Ascending aorta (tissue), 2 donors: ENCODE results near the gene ALG3. TPM values are rescaled to one million over a fixed set of nuclear protein-coding genes. Genes with fewer than 3 reads are reported as not detected.

Experiments
- DNase-seq, 2 donors: peaks; one replicate each; pipeline ENCODE4 v3.0.0-alpha.2; 2019; ENCODE audit warnings: low spot score in 2 of 2
- H3K27ac ChIP-seq, 2 donors: fragments of 200-600 bp; sonication (generic); one replicate each; pipeline ENCODE4 v1.5.1; 2016 to 2017; ENCODE audit warnings: mild to moderate bottlenecking in 1 of 2
- H3K27me3 ChIP-seq: fragments of 200-600 bp; sonication (generic); one replicate; pipeline ENCODE4 v1.5.1; 2017
- H3K36me3 ChIP-seq, 2 donors: fragments of 200-600 bp; sonication (generic); one replicate each; pipeline ENCODE4 v1.5.1; 2016
- H3K4me1 ChIP-seq, 2 donors: fragments of 200-600 bp; sonication (generic); one replicate each; pipeline ENCODE4 v1.5.1; 2016 to 2017; ENCODE audit warnings: mild to moderate bottlenecking in 1 of 2
- H3K4me3 ChIP-seq, 2 donors: fragments of 200-600 bp; sonication (generic); one replicate each; pipeline ENCODE4 v1.5.1; 2016 to 2017; ENCODE audit warnings: mild to moderate bottlenecking in 1 of 2
- H3K9me3 ChIP-seq, 2 donors: fragments of 200-600 bp; sonication (generic); one replicate each; pipeline ENCODE4 v1.5.1; 2016
- CTCF ChIP-seq, 3 experiments: fragments of 200-600 bp in 2 of 3; fragments of 450-650 bp in 1 of 3; sonication (generic) in 2 of 3; IDR thresholded peaks; one replicate each; pipeline ENCODE4 v1.5.1; 2016 to 2019; ENCODE audit warnings: antibody characterized with exemption in 3 of 3, mild to moderate bottlenecking in 1 of 3, moderate library complexity in 1 of 3
- intact Hi-C: fragments of 100-400 bp; cut with DNase I; formaldehyde crosslinking; loops from one replicate; pipeline ENCODE4 v1.15.1; 2023
- total RNA-seq: library from RNA; depleted of rRNA; stranded (reverse); fragments of >200 nt; gene quantifications from one replicate; pipeline ENCODE4 v1.1.0, GENCODE V29; 2016

ALG3 gene
- total RNA-seq = 167 TPM

GRCh38 chr3:184248454-184249411, at the start of gene ALG3:
Gene ALG3, minus strand, starts transcription at chr3:184248962. Its CDS starts 22 bp downstream, at chr3:184248940.
- intact Hi-C loops = loop anchor here (1.0 to 5.0 kb wide), 7 partner anchors 51 to 351 kb away; partner anchors contain the start of genes ABCF3, AP2M1, DVL3 and EIF2B5
- DNase-seq = peak in 1 of 2 donors; percentile 87
- Histone ChIP-seq H3K27me3 (no peaks in the 10 kb centered on the region), H3K27ac (peak within 1 kb of the TSS; percentile 58 to 64), H3K4me3 (peak within 1 kb of the TSS; percentile 70 to 86), H3K36me3 (peaks cover 18 to 21% of the 10 kb centered on the region in 2 donors), H3K4me1 (peaks cover 0 to 14% of the 10 kb centered on the region in 2 donors), H3K9me3 (no peaks in the 10 kb centered on the region)
- TF ChIP-seq CTCF (IDR thresholded peaks at IDR 0.05) = no peak

GRCh38 chr3:184296616-184297015, 47.9 kb upstream of the ALG3 start:
- Histone ChIP-seq H3K27ac (no peak overlapping the region), H3K9me3 (no peaks in the 10 kb centered on the region), H3K36me3 (peaks cover 11 to 14% of the 10 kb centered on the region in 2 donors), H3K27me3 (no peaks in the 10 kb centered on the region), H3K4me1 (no peaks in the 10 kb centered on the region), H3K4me3 (no peak overlapping the region)
- DNase-seq = no peak
- intact Hi-C loops = loop anchor here (5.0 kb wide), 1 partner anchor 409 kb away; no protein-coding TSS in a partner anchor
- TF ChIP-seq CTCF (IDR thresholded peaks at IDR 0.05) = no peak

GRCh38 chr3:184295771-184296170, 47.0 kb upstream of the ALG3 start:
- Histone ChIP-seq H3K27me3 (no peaks in the 10 kb centered on the region), H3K4me3 (no peak overlapping the region), H3K36me3 (peaks cover 3 to 7% of the 10 kb centered on the region in 2 donors), H3K27ac (no peak overlapping the region), H3K9me3 (no peaks in the 10 kb centered on the region), H3K4me1 (no peaks in the 10 kb centered on the region)
- DNase-seq = no peak
- intact Hi-C loops = loop anchor here (5.0 kb wide), 1 partner anchor 408 kb away; no protein-coding TSS in a partner anchor
- TF ChIP-seq CTCF (IDR thresholded peaks at IDR 0.05) = no peak

GRCh38 chr3:184291738-184292445, 43.1 kb upstream of the ALG3 start:
- intact Hi-C loops = no loop called here
- H3K4me3 ChIP-seq = no peak overlapping the region
- no peaks in the 10 kb centered on the region for H3K36me3 ChIP-seq
- no peaks in the 10 kb centered on the region for H3K9me3 ChIP-seq
- no peaks in the 10 kb centered on the region for H3K27me3 ChIP-seq
- no peak overlapping the region for H3K27ac ChIP-seq
- DNase-seq = no peak
- H3K4me1 ChIP-seq = no peaks in the 10 kb centered on the region
- TF ChIP-seq CTCF (IDR thresholded peaks at IDR 0.05) = no peak

- TF ChIP-seq CTCF (IDR thresholded peaks at IDR 0.05) = no peak
- Histone ChIP-seq H3K4me1 (no peaks in the 10 kb centered on the region), H3K9me3 (no peaks in the 10 kb centered on the region), H3K27me3 (no peaks in the 10 kb centered on the region), H3K36me3 (no peaks in the 10 kb centered on the region), H3K27ac (no peak overlapping the region), H3K4me3 (no peak overlapping the region)
- intact Hi-C loops = no loop called here
- DNase-seq = no peak
These were observed 42.4 kb upstream of the ALG3 start for GRCh38 chr3:184291044-184291737.
